ENCODE results near the gene JTB. TPM values are rescaled to one million over a fixed set of nuclear protein-coding genes. Genes with fewer than 3 reads are reported as not detected.

JTB gene
- total RNA-seq, 2 experiments from 2014 or later: 120 to 127 TPM

Other genes with a start within 250 kb of the JTB start
- 10 to 100 TPM; 46.9 to 50.5 TPM for gene INTS3, start 249.6 kb downstream of the JTB start, total RNA-seq
- gene SLC27A3, start 202.3 kb downstream of the JTB start, total RNA-seq: 10 to 100 TPM; 24.9 to 25.3 TPM
- gene GATAD2B, start 54.7 kb downstream of the JTB start, total RNA-seq: 10 to 100 TPM; 70.8 to 71.1 TPM
- gene DENND4B, start 31.0 kb downstream of the JTB start, total RNA-seq: 100 to 1,000 TPM; 159 to 166 TPM
- gene CRTC2, start 19.1 kb downstream of the JTB start, total RNA-seq: 100 to 1,000 TPM; 107 TPM
- gene SLC39A1, start 14.1 kb downstream of the JTB start, total RNA-seq: 10 to 100 TPM; 42.5 to 42.6 TPM
- 1 to 10 TPM; 7.0 to 8.4 TPM for gene CREB3L4, start 9.8 kb downstream of the JTB start, total RNA-seq
- under 1 TPM; 0.40 to 0.43 TPM for gene RAB13, start 8.7 kb upstream of the JTB start, total RNA-seq
- gene RPS27, start 13.1 kb upstream of the JTB start, total RNA-seq: 1,000 to 10,000 TPM; 2,022 to 2,087 TPM
- under 1 TPM; 0.05 to 0.08 TPM for gene NUP210L, start 177.4 kb upstream of the JTB start, total RNA-seq
- gene TPM3, start 214.4 kb upstream of the JTB start, total RNA-seq: 100 to 1,000 TPM; 792 to 805 TPM
- not detected for gene CFAP141, start 228.7 kb upstream of the JTB start, total RNA-seq
- 100 to 1,000 TPM; 155 to 157 TPM for gene UBAP2L, start 243.3 kb upstream of the JTB start, total RNA-seq